Effector memory CD4-positive, alpha-beta T cell (primary cell): ENCODE results near the gene TSPO.

Experiments used
- DNase-seq, 3 donors: peaks; one replicate each; pipeline ENCODE4 v3.0.0-alpha.2; 2020
- H3K27ac ChIP-seq: 2 replicates; pipeline ENCODE4 v1.7.0; 2013; ENCODE audit warnings: mild to moderate bottlenecking, low read length, moderate library complexity; ENCODE audit not compliant: insufficient read depth, poor library complexity, severe bottlenecking
- H3K27me3 ChIP-seq: replicated peaks from 2 replicates; pipeline ENCODE4 v1.7.0; 2013; ENCODE audit warnings: mild to moderate bottlenecking, low read length; ENCODE audit not compliant: insufficient read depth, control insufficient read depth, poor library complexity, severe bottlenecking
- H3K36me3 ChIP-seq: 2 replicates; pipeline ENCODE4 v1.7.0; 2013; ENCODE audit warnings: mild to moderate bottlenecking, low read length, moderate library complexity; ENCODE audit not compliant: control insufficient read depth, insufficient read depth
- H3K4me1 ChIP-seq: 2 replicates; pipeline ENCODE4 v1.7.0; 2013; ENCODE audit warnings: low read length, mild to moderate bottlenecking; ENCODE audit not compliant: control insufficient read depth, insufficient read depth, poor library complexity, severe bottlenecking
- H3K4me3 ChIP-seq: 2 replicates; pipeline ENCODE4 v1.7.0; 2013; ENCODE audit warnings: low read length, low read depth, mild to moderate bottlenecking; ENCODE audit not compliant: insufficient read depth, poor library complexity, severe bottlenecking
- H3K9me3 ChIP-seq: 2 replicates; pipeline ENCODE4 v1.7.0; 2013; ENCODE audit warnings: mild to moderate bottlenecking, low read length, moderate library complexity; ENCODE audit not compliant: control insufficient read depth

TSPO gene

GRCh38 chr22:43176090-43176489, 24.7 kb downstream of the TSPO start:
- Histone ChIP-seq H3K27ac (no peak overlapping the region), H3K27me3 (no peaks in the 10 kb centered on the region), H3K4me3 (no peak overlapping the region), H3K36me3 (peaks cover 44% of the 10 kb centered on the region), H3K4me1 (no peaks in the 10 kb centered on the region), H3K9me3 (no peaks in the 10 kb centered on the region)
- no peak for DNase-seq

- DNase-seq, result no peak
- H3K27ac ChIP-seq, result no peak overlapping the region
- peaks cover 35% of the 10 kb centered on the region for H3K36me3 ChIP-seq
- H3K9me3 ChIP-seq, result no peaks in the 10 kb centered on the region
- no peak overlapping the region for H3K4me3 ChIP-seq
- H3K4me1 ChIP-seq, result no peaks in the 10 kb centered on the region
- no peaks in the 10 kb centered on the region for H3K27me3 ChIP-seq
Measured at GRCh38 chr22:43177479-43177878, 26.1 kb downstream of the TSPO start.

- no peak overlapping the region for H3K27ac ChIP-seq
- DNase-seq, result no peak
- no peaks in the 10 kb centered on the region for H3K4me1 ChIP-seq
- H3K4me3 ChIP-seq, result no peak overlapping the region
- H3K9me3 ChIP-seq, result no peaks in the 10 kb centered on the region
- no peaks in the 10 kb centered on the region for H3K27me3 ChIP-seq
- H3K36me3 ChIP-seq, result peaks cover 25% of the 10 kb centered on the region
Measured at GRCh38 chr22:43179146-43179910, 28.0 kb downstream of the TSPO start.

GRCh38 chr22:43179911-43180195, 28.5 kb downstream of the TSPO start:
- Histone ChIP-seq H3K4me1 (no peaks in the 10 kb centered on the region), H3K9me3 (no peaks in the 10 kb centered on the region), H3K36me3 (peaks cover 24% of the 10 kb centered on the region), H3K27me3 (no peaks in the 10 kb centered on the region), H3K27ac (no peak overlapping the region), H3K4me3 (no peak overlapping the region)
- no peak for DNase-seq

- H3K4me3 ChIP-seq, result no peak overlapping the region
- no peaks in the 10 kb centered on the region for H3K9me3 ChIP-seq
- H3K4me1 ChIP-seq, result peaks cover under 1% of the 10 kb centered on the region
- DNase-seq, result no peak
- no peaks in the 10 kb centered on the region for H3K27me3 ChIP-seq
- H3K27ac ChIP-seq, result no peak overlapping the region
- peaks cover 18% of the 10 kb centered on the region for H3K36me3 ChIP-seq
Measured at GRCh38 chr22:43180670-43181069, 29.3 kb downstream of the TSPO start.

GRCh38 chr22:43181321-43182076, 30.1 kb downstream of the TSPO start:
- H3K4me3 ChIP-seq, result no peak overlapping the region
- H3K36me3 ChIP-seq, result peaks cover 14% of the 10 kb centered on the region
- no peak overlapping the region for H3K27ac ChIP-seq
- H3K4me1 ChIP-seq, result peaks cover 8% of the 10 kb centered on the region
- no peak for DNase-seq
- no peaks in the 10 kb centered on the region for H3K9me3 ChIP-seq
- H3K27me3 ChIP-seq, result no peaks in the 10 kb centered on the region

- no peaks in the 10 kb centered on the region for H3K9me3 ChIP-seq
- H3K4me3 ChIP-seq, result no peak overlapping the region
- peaks cover 8% of the 10 kb centered on the region for H3K4me1 ChIP-seq
- no peak overlapping the region for H3K27ac ChIP-seq
- no peaks in the 10 kb centered on the region for H3K27me3 ChIP-seq
- no peak for DNase-seq
- H3K36me3 ChIP-seq, result peaks cover 14% of the 10 kb centered on the region
Measured at GRCh38 chr22:43182118-43182517, 30.8 kb downstream of the TSPO start.

GRCh38 chr22:43182726-43183125, 31.4 kb downstream of the TSPO start:
- Histone ChIP-seq H3K36me3 (peaks cover 14% of the 10 kb centered on the region), H3K27me3 (no peaks in the 10 kb centered on the region)
- no peak for DNase-seq

GRCh38 chr22:43183496-43184277, 32.3 kb downstream of the TSPO start:
- H3K36me3 ChIP-seq, result peaks cover 14% of the 10 kb centered on the region
- H3K27me3 ChIP-seq, result no peaks in the 10 kb centered on the region
- H3K4me1 ChIP-seq, result peaks cover 12% of the 10 kb centered on the region
- no peaks in the 10 kb centered on the region for H3K9me3 ChIP-seq
- H3K4me3 ChIP-seq, result no peak overlapping the region
- no peak for DNase-seq
- H3K27ac ChIP-seq, result no peak overlapping the region

More at GRCh38 chr22:43182726-43183125, 31.4 kb downstream of the TSPO start:
- peaks cover 8% of the 10 kb centered on the region for H3K4me1 ChIP-seq
- no peaks in the 10 kb centered on the region for H3K9me3 ChIP-seq
- H3K27ac ChIP-seq, result no peak overlapping the region
- no peak overlapping the region for H3K4me3 ChIP-seq

- no peaks in the 10 kb centered on the region for H3K9me3 ChIP-seq
- peaks cover 12% of the 10 kb centered on the region for H3K4me1 ChIP-seq
- H3K27ac ChIP-seq, result peak overlapping the region; percentile 75
- no peaks in the 10 kb centered on the region for H3K27me3 ChIP-seq
- H3K4me3 ChIP-seq, result peak overlapping the region; percentile 46
- H3K36me3 ChIP-seq, result no peaks in the 10 kb centered on the region
- DNase-seq, result no peak
Measured at GRCh38 chr22:43185860-43186261, 34.5 kb downstream of the TSPO start.
